Measurements from ENCODE around the gene ATR.
A peak's percentile ranks its signal among the peaks of the same experiment; 100 is the strongest.

- no peak for TF ChIP-seq POLR2A (IDR thresholded peaks at IDR 0.05; ENCODE audit: low read depth)
- peak in 1 of 3 experiments; percentile 29 for TF ChIP-seq CTCF (IDR thresholded peaks at IDR 0.05)
These were observed 17.6 kb upstream of the ATR start, which contains the start of gene PLS1 for GRCh38 chr3:142595951-142596725.

Data from esophagus muscularis mucosa (tissue), 3 donors.